HepG2 (cell line): Measurements from ENCODE around the gene SEMA4B. TPM values are rescaled to one million over a fixed set of nuclear protein-coding genes. Genes with fewer than 3 reads are reported as not detected.

ENCODE experiments used
- FUBP1 ChIP-seq: sonication (generic); formaldehyde crosslinking; IDR thresholded peaks from 2 replicates; pipeline ENCODE4 v1.5.1; 2020; ENCODE audit warnings: missing genetic modification reagents, mild to moderate bottlenecking, borderline replicate concordance
- KMT2A ChIP-seq: sonication (generic); formaldehyde crosslinking; IDR thresholded peaks from 2 replicates; pipeline ENCODE4 v1.4.0; 2020; ENCODE audit warnings: missing genetic modification reagents
- MEF2D ChIP-seq: sonication (generic); formaldehyde crosslinking; IDR thresholded peaks from 2 replicates; pipeline ENCODE4 v1.5.1; 2020; ENCODE audit warnings: mild to moderate bottlenecking, missing genetic modification reagents
- NFKB2 ChIP-seq: sonication (generic); formaldehyde crosslinking; IDR thresholded peaks from 2 replicates; pipeline ENCODE4 v1.4.0; 2020; ENCODE audit warnings: missing genetic modification reagents, borderline replicate concordance
- POGZ ChIP-seq: sonication (generic); formaldehyde crosslinking; IDR thresholded peaks from 2 replicates; pipeline ENCODE4 v1.4.0; 2020; ENCODE audit warnings: mild to moderate bottlenecking, missing genetic modification reagents
- PRMT3 ChIP-seq: sonication (generic); formaldehyde crosslinking; IDR thresholded peaks from 2 replicates; pipeline ENCODE4 v1.8.1; 2022; ENCODE audit warnings: low read depth, mild to moderate bottlenecking, moderate library complexity, missing genetic modification reagents, borderline replicate concordance
- RELA ChIP-seq: sonication (generic); formaldehyde crosslinking; IDR thresholded peaks from 2 replicates; pipeline ENCODE4 v1.4.0; 2020; ENCODE audit warnings: missing genetic modification reagents
- RXRB ChIP-seq: IDR thresholded peaks from 2 replicates; pipeline ENCODE4 v1.6.1; 2016; ENCODE audit warnings: borderline replicate concordance, missing genetic modification reagents, missing compliant biosample characterization
- SKI ChIP-seq: fragments of 450-650 bp; IDR thresholded peaks from one replicate; pipeline ENCODE4 v1.6.1; 2018; ENCODE audit warnings: mild to moderate bottlenecking; ENCODE audit not compliant: partially characterized antibody
- XBP1 ChIP-seq: sonication (generic); formaldehyde crosslinking; IDR thresholded peaks from 2 replicates; pipeline ENCODE4 v1.5.0; 2020; ENCODE audit warnings: missing genetic modification reagents
- ZFP36 ChIP-seq: fragments of 150-350 bp; IDR thresholded peaks from 2 replicates; pipeline ENCODE4 v1.6.1; 2018; ENCODE audit warnings: borderline replicate concordance, low read length, low read depth; ENCODE audit not compliant: partially characterized antibody
- ZNF431 ChIP-seq: sonication (generic); formaldehyde crosslinking; IDR thresholded peaks from 2 replicates; pipeline ENCODE4 v1.9.0; 2022; ENCODE audit warnings: missing genetic modification reagents, low read depth, mild to moderate bottlenecking, borderline replicate concordance
- ZNF549 ChIP-seq: sonication (generic); formaldehyde crosslinking; IDR thresholded peaks from 2 replicates; pipeline ENCODE4 v1.5.0; 2020; ENCODE audit warnings: missing genetic modification reagents
- ZNF687 ChIP-seq: sonication (generic); formaldehyde crosslinking; IDR thresholded peaks from 2 replicates; pipeline ENCODE4 v1.5.1; 2020; ENCODE audit warnings: mild to moderate bottlenecking, missing genetic modification reagents, moderate library complexity
- ZSCAN25 ChIP-seq: sonication (generic); formaldehyde crosslinking; IDR thresholded peaks from 2 replicates; pipeline ENCODE4 v1.8.0; 2022; ENCODE audit warnings: mild to moderate bottlenecking, missing genetic modification reagents
- ZUFSP ChIP-seq: sonication (generic); formaldehyde crosslinking; IDR thresholded peaks from 2 replicates; pipeline ENCODE4 v1.9.0; 2021; ENCODE audit warnings: missing genetic modification reagents, mild to moderate bottlenecking, borderline replicate concordance
- polyA plus RNA-seq, 8 experiments: library from polyadenylated mRNA; depleted of rRNA in 3 of 8; stranded (reverse) in 7 of 8; unstranded in 1 of 8; fragments of >200 nt; fragmentation: Illumina TruSeq in 4 of 8; extraction: Trizol in 4 of 8; gene quantifications; 2 replicates each; pipeline versions ENCODE4 v1.2.1 to v1.2.3, GENCODE V29; 2011 to 2016; ENCODE audit warnings: low read depth in 4 of 8, missing spikeins in 1 of 8, mixed read lengths in 1 of 8; ENCODE audit not compliant: insufficient read depth in 1 of 8
- total RNA-seq, 5 experiments: library from RNA; depleted of rRNA; stranded (reverse); fragments of >200 nt; fragmentation: Illumina TruSeq; extraction: Trizol; gene quantifications; 2 replicates each; pipeline ENCODE4 v1.2.3, GENCODE V29; 2016; ENCODE audit warnings: low read depth in 1 of 5
- TF ChIP-seq, protein P1 (sequence below): sonication (generic); formaldehyde crosslinking; IDR thresholded peaks from 2 replicates; pipeline ENCODE4 v1.5.1; 2020; ENCODE audit warnings: missing genetic modification reagents, mild to moderate bottlenecking, borderline replicate concordance

SEMA4B gene
- total and polyA plus RNA-seq, 2 of the 13 experiments (the other 11 are each of a cell fraction or from before 2014, with no cell fraction given) = 2.1 to 17.0 TPM

DNA sequence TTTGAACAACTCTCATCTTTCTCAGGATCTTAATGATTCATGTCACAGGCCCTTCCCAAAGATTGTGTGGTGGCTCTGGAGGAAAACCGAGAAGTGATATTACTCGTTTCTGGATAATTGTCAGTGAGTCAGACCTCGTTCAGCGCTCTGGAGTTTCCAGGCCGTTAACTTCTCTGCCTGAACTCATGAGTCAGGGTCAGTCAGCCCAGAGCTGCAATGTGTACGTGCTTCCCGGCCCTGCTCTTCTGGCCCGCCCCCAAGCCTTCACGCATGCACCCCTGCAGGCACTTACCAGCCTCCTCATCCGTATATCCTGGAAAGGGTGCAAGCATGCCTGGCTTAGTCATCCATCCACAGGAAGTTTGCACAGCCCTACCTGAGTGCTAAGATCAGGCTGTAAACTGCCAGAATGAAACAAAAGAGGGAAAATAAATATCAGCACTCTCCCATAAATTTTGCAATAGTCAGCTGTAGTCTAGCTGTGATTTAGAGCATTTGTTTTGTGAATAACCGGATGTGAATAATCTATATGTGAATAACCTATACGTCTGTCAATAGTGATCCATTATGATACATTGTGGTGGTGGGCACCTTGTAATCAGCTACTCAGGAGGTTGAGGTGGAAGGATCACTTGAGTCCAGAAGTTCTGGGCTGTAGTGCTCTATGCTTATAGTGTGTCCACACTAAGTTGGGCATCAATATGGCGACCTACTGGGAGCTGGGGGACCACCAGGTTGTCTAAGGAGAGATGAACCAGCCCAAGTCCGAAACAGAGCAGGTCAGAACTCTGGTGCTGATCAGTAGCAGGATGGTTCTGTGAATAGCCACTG is 35.3 kb upstream of the SEMA4B start (continued):
- no peak for TF ChIP-seq ZFP36
- peak; percentile 79; the same call in 1 of the 2 replicates for TF ChIP-seq RXRB (CRISPR knock-in tag)
- TF ChIP-seq SKI = no peak
- TF ChIP-seq, protein P1, sequence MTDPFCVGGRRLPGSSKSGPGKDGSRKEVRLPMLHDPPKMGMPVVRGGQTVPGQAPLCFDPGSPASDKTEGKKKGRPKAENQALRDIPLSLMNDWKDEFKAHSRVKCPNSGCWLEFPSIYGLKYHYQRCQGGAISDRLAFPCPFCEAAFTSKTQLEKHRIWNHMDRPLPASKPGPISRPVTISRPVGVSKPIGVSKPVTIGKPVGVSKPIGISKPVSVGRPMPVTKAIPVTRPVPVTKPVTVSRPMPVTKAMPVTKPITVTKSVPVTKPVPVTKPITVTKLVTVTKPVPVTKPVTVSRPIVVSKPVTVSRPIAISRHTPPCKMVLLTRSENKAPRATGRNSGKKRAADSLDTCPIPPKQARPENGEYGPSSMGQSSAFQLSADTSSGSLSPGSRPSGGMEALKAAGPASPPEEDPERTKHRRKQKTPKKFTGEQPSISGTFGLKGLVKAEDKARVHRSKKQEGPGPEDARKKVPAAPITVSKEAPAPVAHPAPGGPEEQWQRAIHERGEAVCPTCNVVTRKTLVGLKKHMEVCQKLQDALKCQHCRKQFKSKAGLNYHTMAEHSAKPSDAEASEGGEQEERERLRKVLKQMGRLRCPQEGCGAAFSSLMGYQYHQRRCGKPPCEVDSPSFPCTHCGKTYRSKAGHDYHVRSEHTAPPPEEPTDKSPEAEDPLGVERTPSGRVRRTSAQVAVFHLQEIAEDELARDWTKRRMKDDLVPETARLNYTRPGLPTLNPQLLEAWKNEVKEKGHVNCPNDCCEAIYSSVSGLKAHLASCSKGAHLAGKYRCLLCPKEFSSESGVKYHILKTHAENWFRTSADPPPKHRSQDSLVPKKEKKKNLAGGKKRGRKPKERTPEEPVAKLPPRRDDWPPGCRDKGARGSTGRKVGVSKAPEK (CRISPR knock-in tag) = no peak
- no peak for TF ChIP-seq PRMT3 (CRISPR knock-in tag)
- TF ChIP-seq ZNF687 (CRISPR knock-in tag) = peak; percentile 95
- no peak for TF ChIP-seq ZNF549
- TF ChIP-seq FUBP1 (CRISPR knock-in tag) = no peak
- no peak for TF ChIP-seq NFKB2 (CRISPR knock-in tag)
- TF ChIP-seq RELA (CRISPR knock-in tag) = no peak
- TF ChIP-seq KMT2A (CRISPR knock-in tag) = no peak
- TF ChIP-seq ZSCAN25 (CRISPR knock-in tag) = peak; percentile 99
- no peak for TF ChIP-seq ZUFSP (CRISPR knock-in tag)
- TF ChIP-seq POGZ = peak; percentile 81; the same call in 1 of the 2 replicates
- TF ChIP-seq XBP1 = no peak; the same call in 1 of the 2 replicates
- peak; percentile 88 for TF ChIP-seq MEF2D
- TF ChIP-seq ZNF431 (CRISPR knock-in tag) = no peak; the same call in 1 of the 2 replicates
